ENCODE results near the gene DHRS3. TPM values are rescaled to one million over a fixed set of nuclear protein-coding genes. Genes with fewer than 3 reads are reported as not detected.
"Not testable (repeated sequence)": the region's sequence is repeated elsewhere in the genome, so short reads cannot be mapped to it uniquely, and the experiment has no call there.

DHRS3 gene
- total RNA-seq, 4 donors from 2014 or later = 115 to 211 (median 186) TPM

DNA sequence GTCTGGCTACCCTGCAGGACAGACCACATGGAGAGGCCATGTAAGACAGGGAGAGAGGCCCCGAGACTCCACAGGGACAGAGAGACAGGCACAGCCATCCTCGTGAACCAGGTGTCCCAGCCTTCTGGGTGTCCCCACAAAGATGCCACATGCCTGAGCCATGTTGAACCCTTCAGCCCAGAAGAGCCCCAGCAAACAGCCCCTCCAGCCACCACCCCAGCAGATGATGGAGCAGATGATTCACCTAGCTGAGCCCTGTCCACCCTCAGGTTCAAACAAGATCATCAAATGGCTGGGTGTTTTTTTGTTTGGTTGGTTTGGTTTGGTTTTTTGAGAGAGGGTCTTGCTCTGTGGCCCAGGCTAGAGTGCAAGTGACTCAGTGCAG lies 78.7 kb downstream of the DHRS3 start:
- no CpG with 5 or more reads among the region's 2 CpGs for WGBS, 2 donors (ENCODE audit: low coverage in 1 of 2)
- Histone ChIP-seq H3K4me3 (no peak overlapping the region), H3K27me3 (no peaks in the 10 kb centered on the region), H3K36me3 (no peaks in the 10 kb centered on the region), H3K4me1 (peaks cover 0 to 35% (median 15%) of the 10 kb centered on the region in 3 donors), H3K9me3 (peaks cover 0 to 10% (median 0%) of the 10 kb centered on the region in 3 donors), H3K27ac (peak overlapping the region; percentile 21 to 88 (median 87))
- ATAC-seq = no peak
- TF ChIP-seq, protein P1, sequence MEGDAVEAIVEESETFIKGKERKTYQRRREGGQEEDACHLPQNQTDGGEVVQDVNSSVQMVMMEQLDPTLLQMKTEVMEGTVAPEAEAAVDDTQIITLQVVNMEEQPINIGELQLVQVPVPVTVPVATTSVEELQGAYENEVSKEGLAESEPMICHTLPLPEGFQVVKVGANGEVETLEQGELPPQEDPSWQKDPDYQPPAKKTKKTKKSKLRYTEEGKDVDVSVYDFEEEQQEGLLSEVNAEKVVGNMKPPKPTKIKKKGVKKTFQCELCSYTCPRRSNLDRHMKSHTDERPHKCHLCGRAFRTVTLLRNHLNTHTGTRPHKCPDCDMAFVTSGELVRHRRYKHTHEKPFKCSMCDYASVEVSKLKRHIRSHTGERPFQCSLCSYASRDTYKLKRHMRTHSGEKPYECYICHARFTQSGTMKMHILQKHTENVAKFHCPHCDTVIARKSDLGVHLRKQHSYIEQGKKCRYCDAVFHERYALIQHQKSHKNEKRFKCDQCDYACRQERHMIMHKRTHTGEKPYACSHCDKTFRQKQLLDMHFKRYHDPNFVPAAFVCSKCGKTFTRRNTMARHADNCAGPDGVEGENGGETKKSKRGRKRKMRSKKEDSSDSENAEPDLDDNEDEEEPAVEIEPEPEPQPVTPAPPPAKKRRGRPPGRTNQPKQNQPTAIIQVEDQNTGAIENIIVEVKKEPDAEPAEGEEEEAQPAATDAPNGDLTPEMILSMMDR (IDR thresholded peaks at IDR 0.05) = no peak
- no peak for TF ChIP-seq EP300 (IDR thresholded peaks at IDR 0.05)
- no peak for TF ChIP-seq POLR2A (IDR thresholded peaks at IDR 0.05)
- no peak for TF ChIP-seq POLR2AphosphoS5 (IDR thresholded peaks at IDR 0.05)

DNA sequence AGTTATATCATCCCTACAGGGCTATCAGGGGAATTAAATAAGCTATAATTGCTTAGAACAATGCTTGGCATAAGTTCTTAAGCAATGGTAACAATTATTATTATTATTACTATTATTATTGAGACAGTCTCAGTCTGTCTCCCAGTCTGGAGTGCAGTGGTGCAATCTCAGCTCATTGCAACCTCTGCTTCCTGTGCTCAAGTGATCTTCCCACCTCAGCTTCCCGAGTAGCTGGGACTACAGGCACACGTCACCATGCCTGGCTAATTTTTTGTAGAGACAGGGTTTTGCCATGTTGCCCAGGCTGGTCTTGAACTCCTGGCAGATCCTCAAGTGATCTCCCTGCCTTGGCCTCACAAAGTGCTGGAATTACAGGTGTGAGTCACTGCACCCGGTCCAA lies 79.5 kb downstream of the DHRS3 start:
- not testable (repeated sequence) for ATAC-seq, H3K4me3 ChIP-seq, H3K27me3 ChIP-seq, H3K36me3 ChIP-seq
- H3K9me3 ChIP-seq = peaks cover 0 to 10% (median 0%) of the 10 kb centered on the region in 3 donors
- H3K27ac ChIP-seq = peak overlapping the region in 2 of 4 donors; percentile 87 to 88
- 72 to 88% methylated on average over 3 of the region's 3 CpGs for WGBS, 2 donors (ENCODE audit: low coverage in 1 of 2)
- H3K4me1 ChIP-seq = peaks cover 0 to 35% (median 15%) of the 10 kb centered on the region in 3 donors

DNA sequence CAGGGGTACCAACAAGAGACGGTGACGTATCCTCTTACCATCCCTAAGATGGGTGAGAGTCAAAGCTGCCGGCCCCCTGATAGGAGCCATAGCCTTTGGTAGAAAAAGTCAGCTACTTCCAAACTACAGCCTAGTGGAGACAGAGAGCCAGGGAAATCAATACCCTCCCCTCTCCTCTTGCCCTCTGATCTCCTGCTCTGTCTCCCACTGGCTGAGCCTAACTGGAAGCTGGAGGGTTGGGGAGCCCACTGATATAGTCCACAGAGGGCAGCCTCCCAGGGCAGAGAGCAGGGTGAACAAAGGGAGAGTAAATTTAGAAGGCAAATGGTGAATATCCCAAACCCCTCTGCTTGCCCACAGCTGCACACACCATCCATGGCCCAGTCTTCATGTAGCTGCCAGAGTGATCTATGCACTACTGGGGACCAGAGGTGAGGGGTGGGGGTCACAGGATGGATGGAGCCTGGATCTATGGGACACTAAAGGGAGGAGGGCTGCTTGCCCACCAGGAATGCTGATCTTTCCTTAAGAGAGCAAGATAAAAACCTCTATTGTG lies 80.0 kb downstream of the DHRS3 start:
- no peaks in the 10 kb centered on the region for H3K36me3 ChIP-seq
- WGBS, 2 donors (ENCODE audit: low coverage in 1 of 2) = 70 to 100% methylated on average over 2 to 3 of the region's 3 CpGs
- H3K27ac ChIP-seq = peak overlapping the region in 1 of 4 donors; percentile 87
- H3K4me1 ChIP-seq = peaks cover 0 to 35% (median 15%) of the 10 kb centered on the region in 3 donors
- no peak overlapping the region for H3K4me3 ChIP-seq
- no peaks in the 10 kb centered on the region for H3K27me3 ChIP-seq
- no peak for ATAC-seq
- H3K9me3 ChIP-seq = peaks cover 0 to 10% (median 0%) of the 10 kb centered on the region in 3 donors
- TF ChIP-seq, protein P1 (IDR thresholded peaks at IDR 0.05) = no peak
- no peak for TF ChIP-seq EP300 (IDR thresholded peaks at IDR 0.05)
- no peak for TF ChIP-seq POLR2A (IDR thresholded peaks at IDR 0.05)
- no peak for TF ChIP-seq POLR2AphosphoS5 (IDR thresholded peaks at IDR 0.05)

DNA sequence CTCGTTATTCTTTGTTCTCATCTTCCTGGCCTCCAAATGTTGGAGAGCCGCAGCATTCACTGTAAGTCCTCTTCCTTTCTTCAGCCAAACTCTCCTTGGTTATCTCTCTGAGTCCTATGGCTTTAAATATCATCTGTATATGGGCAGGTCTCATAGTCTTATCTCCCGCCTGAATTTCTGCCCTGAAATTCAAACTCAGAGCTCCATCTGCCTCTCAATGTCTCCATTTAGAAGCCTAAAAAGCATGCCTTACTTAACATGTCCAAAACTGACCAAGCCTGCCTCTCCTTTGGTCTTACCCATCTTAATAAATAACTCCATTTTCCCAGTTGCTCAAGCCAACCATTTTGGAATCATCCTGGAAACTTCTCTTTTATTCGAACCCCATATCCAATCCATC lies 80.7 kb downstream of the DHRS3 start:
- Histone ChIP-seq H3K4me1 (peaks cover 0 to 33% (median 15%) of the 10 kb centered on the region in 3 donors), H3K27ac (no peak overlapping the region), H3K4me3 (no peak overlapping the region), H3K9me3 (peaks cover 0 to 10% (median 0%) of the 10 kb centered on the region in 3 donors), H3K27me3 (no peaks in the 10 kb centered on the region), H3K36me3 (no peaks in the 10 kb centered on the region)
- no peak for ATAC-seq
- WGBS, 2 donors (ENCODE audit: low coverage in 1 of 2) = 98 to 100% methylated on average over 2 to 4 of the region's 4 CpGs
- TF ChIP-seq POLR2AphosphoS5 (IDR thresholded peaks at IDR 0.05) (no peak), EP300 (IDR thresholded peaks at IDR 0.05) (no peak), POLR2A (IDR thresholded peaks at IDR 0.05) (no peak)
- TF ChIP-seq, protein P1 (IDR thresholded peaks at IDR 0.05) = no peak

DNA sequence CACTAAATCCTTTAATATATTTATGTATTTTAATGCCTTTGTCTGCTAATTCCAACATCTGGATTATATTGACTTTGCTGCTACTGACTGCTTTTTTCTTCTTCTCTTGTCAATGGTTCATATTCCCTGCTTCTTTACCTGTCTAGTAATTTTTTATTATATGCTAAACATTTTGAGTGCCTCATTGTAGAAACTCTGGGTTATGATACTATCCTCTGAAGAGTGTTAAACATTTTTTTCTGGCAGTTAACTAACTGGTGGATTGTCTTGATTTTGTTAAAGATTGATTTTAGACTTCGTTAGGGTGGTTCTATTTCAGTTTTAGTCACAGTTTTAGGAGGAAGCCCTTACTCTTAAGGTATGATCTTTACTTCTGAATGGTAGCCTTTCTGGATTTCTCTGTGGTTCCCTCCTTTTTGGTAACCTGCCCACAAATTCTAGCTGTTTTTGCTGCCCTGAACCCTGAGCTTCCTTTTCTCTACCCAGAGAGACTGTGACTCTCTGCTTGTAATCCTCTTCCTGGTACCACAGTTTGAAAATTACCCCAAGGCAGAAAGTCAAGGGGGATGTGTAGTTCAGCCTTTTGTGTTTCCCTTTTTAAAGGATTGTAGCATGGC lies 81.9 kb downstream of the DHRS3 start:
- ATAC-seq = no peak
- WGBS, 2 donors (ENCODE audit: low coverage in 1 of 2) = 82% methylated on average over 1 of the region's 1 CpG; no CpG with 5 or more reads in 1 of the 2 donors
- Histone ChIP-seq H3K9me3 (peaks cover 0 to 10% (median 0%) of the 10 kb centered on the region in 3 donors), H3K36me3 (no peaks in the 10 kb centered on the region), H3K4me3 (no peak overlapping the region), H3K27ac (no peak overlapping the region), H3K4me1 (peaks cover 0 to 22% (median 11%) of the 10 kb centered on the region in 3 donors), H3K27me3 (no peaks in the 10 kb centered on the region)
- TF ChIP-seq, protein P1 (IDR thresholded peaks at IDR 0.05) = no peak
- TF ChIP-seq EP300 (IDR thresholded peaks at IDR 0.05) = no peak
- TF ChIP-seq POLR2A (IDR thresholded peaks at IDR 0.05) = no peak
- no peak for TF ChIP-seq POLR2AphosphoS5 (IDR thresholded peaks at IDR 0.05)

Data from gastroesophageal sphincter (tissue), 4 donors.